PC-3 (cell line): ENCODE measurements around the gene CLVS2.

Source experiments
- CTCF ChIP-seq: fragments of 300-600 bp; sonication (generic); conservative IDR thresholded peaks from 2 replicates; pipeline ENCODE4 v1.5.1; 2017; ENCODE audit warnings: antibody characterized with exemption, low read depth, mild to moderate bottlenecking, low read length
- EZH2 ChIP-seq: fragments of 300-600 bp; sonication (generic); IDR thresholded peaks from one replicate; pipeline ENCODE4 v1.6.1; 2017; ENCODE audit warnings: antibody characterized with exemption, mild to moderate bottlenecking, low read length; ENCODE audit not compliant: unreplicated experiment
- EZH2phosphoT487 ChIP-seq: fragments of 300-600 bp; sonication (generic); IDR thresholded peaks from 2 replicates; pipeline ENCODE4 v1.6.1; 2018; ENCODE audit warnings: mild to moderate bottlenecking, antibody characterized with exemption, low read length, borderline replicate concordance

- no peak for TF ChIP-seq CTCF
- TF ChIP-seq EZH2, result no peak
- TF ChIP-seq EZH2phosphoT487, result no peak
Measured at GRCh38 chr6:123074616-123075015, 78.6 kb downstream of the CLVS2 start.
